ENCODE measurements around the gene FKBP5. TPM values are rescaled to one million over a fixed set of nuclear protein-coding genes. Genes with fewer than 3 reads are reported as not detected.
A peak's percentile ranks its signal among the peaks of the same experiment; 100 is the strongest.
"Not testable (repeated sequence)": the region's sequence is repeated elsewhere in the genome, so short reads cannot be mapped to it uniquely, and the experiment has no call there.

FKBP5 gene
- total RNA-seq, 1 donor from 2014 or later = 9.7 TPM

DNA sequence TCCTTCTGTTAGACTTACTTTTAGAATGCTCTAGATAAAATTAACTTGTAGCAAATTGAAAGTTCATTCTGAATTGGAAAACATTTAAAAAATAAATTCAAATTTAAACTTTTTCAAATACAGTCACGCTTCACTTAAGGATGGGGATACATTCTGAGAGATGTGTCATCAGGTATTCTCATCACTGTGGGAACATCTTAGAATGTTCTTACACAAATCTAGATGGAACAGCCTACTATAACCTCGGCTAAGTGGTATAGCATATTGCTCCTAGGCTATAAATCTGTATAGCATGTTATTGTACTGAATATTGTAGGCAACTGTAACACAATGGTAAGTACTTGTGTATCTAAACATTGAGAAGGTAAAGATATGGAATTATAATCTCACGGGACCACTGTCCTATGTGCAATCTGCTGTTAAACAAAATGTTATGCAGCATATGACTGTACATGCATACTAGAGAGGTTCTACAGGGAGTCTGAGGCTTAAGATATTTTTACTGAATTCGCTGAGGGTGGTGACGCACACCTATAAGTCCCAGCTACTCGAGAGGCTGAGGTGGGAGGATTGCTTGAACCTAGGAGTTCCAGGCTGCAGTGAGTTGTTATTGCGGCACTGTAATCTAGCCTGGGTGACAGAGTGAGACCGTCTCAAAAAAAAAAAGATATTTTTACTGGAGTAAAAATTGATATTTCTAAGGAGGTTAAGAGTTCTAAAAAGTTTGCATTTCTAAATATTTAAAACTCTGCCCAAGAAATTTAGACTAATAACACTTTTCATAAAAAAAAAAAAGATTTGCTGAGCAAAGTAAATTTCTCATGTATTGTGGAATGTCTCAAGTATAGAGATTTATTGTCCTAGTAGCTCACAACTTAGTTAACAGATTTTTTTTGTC lies 88.7 kb downstream of the FKBP5 start:
- TF ChIP-seq, protein P1, sequence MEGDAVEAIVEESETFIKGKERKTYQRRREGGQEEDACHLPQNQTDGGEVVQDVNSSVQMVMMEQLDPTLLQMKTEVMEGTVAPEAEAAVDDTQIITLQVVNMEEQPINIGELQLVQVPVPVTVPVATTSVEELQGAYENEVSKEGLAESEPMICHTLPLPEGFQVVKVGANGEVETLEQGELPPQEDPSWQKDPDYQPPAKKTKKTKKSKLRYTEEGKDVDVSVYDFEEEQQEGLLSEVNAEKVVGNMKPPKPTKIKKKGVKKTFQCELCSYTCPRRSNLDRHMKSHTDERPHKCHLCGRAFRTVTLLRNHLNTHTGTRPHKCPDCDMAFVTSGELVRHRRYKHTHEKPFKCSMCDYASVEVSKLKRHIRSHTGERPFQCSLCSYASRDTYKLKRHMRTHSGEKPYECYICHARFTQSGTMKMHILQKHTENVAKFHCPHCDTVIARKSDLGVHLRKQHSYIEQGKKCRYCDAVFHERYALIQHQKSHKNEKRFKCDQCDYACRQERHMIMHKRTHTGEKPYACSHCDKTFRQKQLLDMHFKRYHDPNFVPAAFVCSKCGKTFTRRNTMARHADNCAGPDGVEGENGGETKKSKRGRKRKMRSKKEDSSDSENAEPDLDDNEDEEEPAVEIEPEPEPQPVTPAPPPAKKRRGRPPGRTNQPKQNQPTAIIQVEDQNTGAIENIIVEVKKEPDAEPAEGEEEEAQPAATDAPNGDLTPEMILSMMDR (IDR thresholded peaks at IDR 0.05; ENCODE audit: insufficient read depth, low read length, poor library complexity, severe bottlenecking) = no peak
- Histone ChIP-seq H3K27me3 (ENCODE audit: control insufficient read depth, insufficient read depth, low read length) (no peaks in the 10 kb centered on the region), H3K36me3 (ENCODE audit: control insufficient read depth, insufficient read depth, low read length) (no peaks in the 10 kb centered on the region), H3K4me3 (ENCODE audit: low read depth, low read length) (no peak overlapping the region)
- no peak for DNase-seq (ENCODE audit: low read depth)

DNA sequence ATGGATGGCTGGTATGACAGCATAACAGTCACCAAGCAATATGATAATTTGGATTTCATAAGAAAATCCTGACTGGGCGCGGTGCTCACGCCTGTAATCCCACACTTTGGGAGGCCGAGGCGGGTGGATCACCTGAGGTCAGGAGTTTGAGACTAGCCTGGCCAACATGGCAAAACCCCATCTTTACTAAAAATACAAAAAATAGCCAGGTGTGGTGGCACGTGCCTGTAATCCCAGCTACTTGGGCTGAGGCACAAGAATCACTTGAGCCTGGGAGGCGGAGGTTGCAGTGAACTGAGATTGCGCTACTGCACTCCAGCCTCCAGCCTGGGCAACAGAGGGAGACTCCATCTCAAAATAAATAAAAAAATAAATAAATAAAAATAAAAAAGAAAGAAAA lies 90.1 kb downstream of the FKBP5 start:
- not testable (repeated sequence) for H3K36me3 ChIP-seq (ENCODE audit: control insufficient read depth, insufficient read depth, low read length); DNase-seq (ENCODE audit: low read depth); H3K27me3 ChIP-seq (ENCODE audit: control insufficient read depth, insufficient read depth, low read length); H3K4me3 ChIP-seq (ENCODE audit: low read depth, low read length)

DNA sequence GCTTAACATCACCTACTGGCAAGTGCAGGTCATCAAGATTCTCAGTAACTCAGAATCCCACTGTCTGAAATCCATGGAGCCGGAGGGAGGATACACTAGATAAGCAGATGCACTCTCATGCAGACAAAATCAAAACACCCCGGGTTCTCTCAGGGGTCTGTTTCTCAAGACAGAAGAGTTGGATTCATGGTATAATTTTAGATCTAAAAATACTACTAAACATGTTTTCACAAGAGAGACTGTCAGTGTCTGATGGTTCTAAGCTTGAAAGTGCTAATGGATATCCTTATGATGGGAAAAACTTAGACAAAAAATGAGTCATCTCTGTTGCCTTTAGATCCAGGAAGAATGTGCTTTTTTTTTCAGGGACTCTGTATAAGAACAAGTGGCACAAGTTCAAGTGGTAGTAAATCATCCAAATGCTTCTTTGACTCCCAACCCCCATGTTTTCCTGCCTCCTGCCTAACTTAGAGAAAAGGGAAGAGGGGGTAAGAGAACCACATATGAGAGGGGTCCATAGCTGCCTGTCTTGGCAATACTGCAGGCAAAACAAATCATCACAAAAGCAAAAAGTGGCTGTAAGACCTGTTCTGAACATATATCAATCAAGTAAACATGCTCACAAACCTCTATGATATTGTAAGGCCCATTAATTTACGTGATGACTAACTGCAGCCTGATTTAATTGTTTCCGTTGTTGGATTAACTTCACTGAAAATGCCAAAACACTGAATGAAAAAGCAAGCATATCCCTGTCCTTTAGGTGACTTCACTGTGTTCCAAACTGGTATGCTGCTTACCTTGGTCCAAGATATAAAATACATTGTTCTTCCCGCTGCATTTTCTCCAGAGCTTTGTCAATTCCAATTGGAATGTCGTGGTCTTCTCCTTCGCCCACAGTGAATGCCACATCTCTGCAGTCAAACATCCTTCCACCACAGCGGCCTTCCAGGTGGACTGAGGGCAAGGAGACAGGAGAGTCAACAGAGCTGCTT lies 92.0 kb downstream of the FKBP5 start:
- TF ChIP-seq, protein P1 (IDR thresholded peaks at IDR 0.05; ENCODE audit: insufficient read depth, low read length, poor library complexity, severe bottlenecking) = no peak

DNA sequence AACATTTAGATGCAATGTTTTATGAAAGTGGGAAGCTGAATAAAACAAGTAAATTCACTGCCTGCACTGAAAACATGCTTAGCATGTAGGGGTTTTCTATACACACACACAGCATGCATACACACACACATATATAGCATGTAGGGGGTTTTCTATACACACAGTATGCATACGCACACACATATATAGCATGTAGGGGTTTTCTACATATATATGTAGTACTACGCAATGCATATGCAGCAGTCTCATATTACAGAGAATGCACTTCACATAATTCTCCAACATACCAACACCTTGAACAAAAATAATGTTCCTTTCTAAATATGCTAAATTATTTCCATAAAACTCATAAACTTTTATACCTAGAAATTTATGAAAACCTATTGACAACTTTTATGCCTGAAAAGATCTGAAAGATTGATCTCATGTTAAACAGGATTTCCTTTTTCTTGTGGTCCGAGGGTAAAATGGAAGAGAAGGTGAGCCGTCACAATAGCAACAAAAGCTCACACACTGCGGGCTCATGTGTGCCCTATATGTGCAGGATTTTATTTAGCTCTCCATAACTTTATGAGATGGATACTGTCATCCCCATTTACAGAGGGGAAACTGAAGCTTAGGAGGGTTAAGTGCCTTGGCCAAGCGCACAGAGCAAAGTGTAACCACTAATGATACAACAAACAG lies 94.1 kb downstream of the FKBP5 start:
- TF ChIP-seq, protein P1 (IDR thresholded peaks at IDR 0.05; ENCODE audit: insufficient read depth, low read length, poor library complexity, severe bottlenecking) = no peak
- no peak for DNase-seq (ENCODE audit: low read depth)
- no peak overlapping the region for H3K4me3 ChIP-seq (ENCODE audit: low read depth, low read length)
- H3K36me3 ChIP-seq (ENCODE audit: control insufficient read depth, insufficient read depth, low read length) = no peaks in the 10 kb centered on the region
- no peaks in the 10 kb centered on the region for H3K27me3 ChIP-seq (ENCODE audit: control insufficient read depth, insufficient read depth, low read length)

More for the DNA sequence above, 92.0 kb downstream of the FKBP5 start:
- peak; percentile 88 for DNase-seq (ENCODE audit: low read depth)
- no peaks in the 10 kb centered on the region for H3K27me3 ChIP-seq (ENCODE audit: control insufficient read depth, insufficient read depth, low read length)
- no peaks in the 10 kb centered on the region for H3K36me3 ChIP-seq (ENCODE audit: control insufficient read depth, insufficient read depth, low read length)
- H3K4me3 ChIP-seq (ENCODE audit: low read depth, low read length) = no peak overlapping the region

DNA sequence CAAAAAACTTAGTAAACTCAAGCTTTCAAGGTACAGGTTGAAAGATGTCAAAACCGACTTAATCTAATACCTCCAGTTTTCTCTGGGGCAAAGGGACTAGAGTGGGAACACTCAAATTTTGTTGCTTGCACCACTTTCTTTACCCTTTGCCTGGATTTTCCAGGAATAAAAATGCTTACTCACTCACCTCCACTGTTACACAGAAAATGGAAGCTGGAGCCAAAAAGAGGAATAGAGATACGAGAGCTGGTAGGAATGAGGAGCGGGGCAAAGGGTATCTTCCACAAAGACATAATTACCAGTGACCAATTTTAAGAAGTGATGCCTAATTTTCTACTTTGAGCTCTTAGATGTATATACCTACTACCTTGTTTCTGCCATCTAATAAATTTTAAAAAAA lies 96.5 kb downstream of the FKBP5 start:
- no peaks in the 10 kb centered on the region for H3K27me3 ChIP-seq (ENCODE audit: control insufficient read depth, insufficient read depth, low read length)

More for the DNA sequence above, 96.5 kb downstream of the FKBP5 start:
- no peak for DNase-seq (ENCODE audit: low read depth)
- H3K36me3 ChIP-seq (ENCODE audit: control insufficient read depth, insufficient read depth, low read length) = no peaks in the 10 kb centered on the region
- TF ChIP-seq, protein P1 (IDR thresholded peaks at IDR 0.05; ENCODE audit: insufficient read depth, low read length, poor library complexity, severe bottlenecking) = no peak
- H3K4me3 ChIP-seq (ENCODE audit: low read depth, low read length) = no peak overlapping the region

All from kidney epithelial cell (primary cell).